Stomach (tissue), 4 donors: ENCODE measurements around the gene ENKD1.

Experiments used
- CTCF ChIP-seq, 7 experiments: fragments of 450-650 bp in 4 of 7; fragments of 200-600 bp in 3 of 7; sonication (generic) in 3 of 7; IDR thresholded peaks; one replicate each; pipeline ENCODE4 v1.5.1; 2016 to 2019; ENCODE audit warnings: antibody characterized with exemption in 7 of 7, control low read depth in 2 of 7, mild to moderate bottlenecking in 1 of 7
- POLR2A ChIP-seq, 4 donors: fragments of 450-650 bp; IDR thresholded peaks; one replicate each; pipeline ENCODE4 v1.6.1; 2016; ENCODE audit warnings: antibody characterized with exemption in 4 of 4, control low read depth in 2 of 4, mild to moderate bottlenecking in 1 of 4, moderate library complexity in 1 of 4

DNA sequence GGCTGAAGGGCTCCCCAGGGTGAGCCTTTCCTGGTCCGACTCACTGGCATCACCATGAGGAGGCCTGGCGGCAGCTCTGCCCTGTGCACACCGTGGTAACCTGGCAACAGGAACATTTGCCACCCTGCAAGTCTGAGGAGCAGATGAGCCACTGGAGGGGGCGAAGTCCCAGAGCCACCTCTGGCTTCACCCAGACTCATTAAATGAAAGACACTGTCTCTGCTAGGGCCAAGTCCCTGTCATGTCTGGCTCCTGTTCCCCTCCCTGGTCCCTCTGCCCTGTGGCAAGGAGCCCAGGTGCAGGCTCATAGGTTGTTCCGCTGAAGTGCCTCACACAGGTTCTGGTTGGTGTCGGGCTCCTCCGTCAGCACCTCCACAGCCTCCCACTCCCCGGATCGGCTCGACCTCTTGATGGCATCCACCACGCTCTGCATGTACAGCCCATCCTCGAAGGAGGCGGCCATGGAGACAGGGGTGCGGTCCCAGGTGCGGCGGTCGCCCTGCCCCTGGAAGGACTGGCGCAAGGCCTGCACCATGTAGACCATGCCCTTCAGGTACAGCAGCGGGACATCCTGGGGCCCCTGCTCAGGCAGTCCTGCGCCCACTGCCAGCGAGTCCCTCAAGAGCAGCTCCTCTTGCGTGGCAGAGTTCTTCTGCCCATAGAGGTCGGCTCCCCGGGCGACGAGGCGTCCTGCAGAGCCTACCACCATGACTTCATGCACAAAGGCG, 8.5 kb upstream of the ENKD1 start:
- TF ChIP-seq CTCF (IDR thresholded peaks at IDR 0.05) (no peak), POLR2A (IDR thresholded peaks at IDR 0.05) (no peak)
